Measurements from ENCODE around the gene STX2. TPM values are rescaled to one million over a fixed set of nuclear protein-coding genes. Genes with fewer than 3 reads are reported as not detected.

Gene STX2
- total and polyA plus RNA-seq, 2 donors (not counting 3 experiments of a cell fraction or from before 2014, with no cell fraction given), result 26.2 to 32.6 TPM

- no peak for TF ChIP-seq CTCF (IDR thresholded peaks at IDR 0.05; ENCODE audit: extremely low read depth in 1 of 2, insufficient read depth in 1 of 2, low read depth in 1 of 2, low read length in 2 of 2)
- TF ChIP-seq MYC (IDR thresholded peaks at IDR 0.05; ENCODE audit: low read depth, low read length), result no peak
- no peak for TF ChIP-seq EZH2 (IDR thresholded peaks at IDR 0.05; ENCODE audit: borderline replicate concordance, low read depth, low read length, severe bottlenecking)
- no peak for TF ChIP-seq FOS (IDR thresholded peaks at IDR 0.05; ENCODE audit: borderline replicate concordance, insufficient read depth, low read length)
- no peak for TF ChIP-seq GATA2 (IDR thresholded peaks at IDR 0.05; ENCODE audit: insufficient read depth, insufficient read length, low read depth, low read length)
- TF ChIP-seq MAX (IDR thresholded peaks at IDR 0.05; ENCODE audit: insufficient read depth, insufficient read length), result no peak
- no peak for TF ChIP-seq JUN (IDR thresholded peaks at IDR 0.05; ENCODE audit: borderline replicate concordance, insufficient read depth, insufficient read length, low read depth)
- no peak for TF ChIP-seq POLR2AphosphoS5 (IDR thresholded peaks at IDR 0.05; ENCODE audit: insufficient read depth, low read depth, low read length)
- TF ChIP-seq POLR2A (IDR thresholded peaks at IDR 0.05; ENCODE audit: low read depth, low read length), result no peak
- no peaks in the 10 kb centered on the region for H3K4me1 ChIP-seq (ENCODE audit: control insufficient read depth, extremely low read depth, insufficient read depth, low read length)
- ChIA-PET CTCF (no interaction called here), POLR2A (no interaction called here)
- H3K9ac ChIP-seq (replicated peaks; ENCODE audit: extremely low read depth, insufficient read depth, low read length), result no peak overlapping the region
- H3K9me3 ChIP-seq (replicated peaks; ENCODE audit: control insufficient read depth, insufficient read depth, low read length), result peaks cover 3% of the 10 kb centered on the region
- H3K36me3 ChIP-seq (ENCODE audit: control insufficient read depth in 2 of 2, extremely low read depth in 1 of 2, insufficient read depth in 2 of 2, low read length in 2 of 2), result no peaks in the 10 kb centered on the region
- no peak overlapping the region for H3K4me2 ChIP-seq (ENCODE audit: insufficient read depth, low read length)
- H2AFZ ChIP-seq (ENCODE audit: low read depth, low read length), result no peak overlapping the region
- no peak for FAIRE-seq
- H3K27ac ChIP-seq (ENCODE audit: insufficient read depth, low read depth, low read length), result no peak overlapping the region
- dilution Hi-C loops (cut with MboI; ENCODE audit: extremely low pct_ligation_motif_present, low sequenced_read_pairs) (no loop called here), intact Hi-C loops (cut with micrococcal nuclease) (loop anchor here (10.0 kb wide), 1 partner anchor 373 kb away; no protein-coding TSS in a partner anchor)
- no peaks in the 10 kb centered on the region for H4K20me1 ChIP-seq (replicated peaks; ENCODE audit: control insufficient read depth, extremely low read depth, insufficient read depth, low read length)
- no peaks in the 10 kb centered on the region for H3K27me3 ChIP-seq (ENCODE audit: control insufficient read depth in 2 of 2, insufficient read depth in 2 of 2, low read length in 2 of 2)
- H3K79me2 ChIP-seq (ENCODE audit: control insufficient read depth, insufficient read depth, low read length), result no peaks in the 10 kb centered on the region
- no TSS peak for BruUV-seq (replicated peaks)
- no peak for DNase-seq (ENCODE audit: low read depth, low spot score)
- H3K9me1 ChIP-seq (replicated peaks; ENCODE audit: control insufficient read depth, extremely low read depth, insufficient read depth, low read length), result no peaks in the 10 kb centered on the region
- H3K4me3 ChIP-seq (replicated peaks in 1 of 3; ENCODE audit: insufficient read depth in 1 of 3, low read depth in 1 of 3, low read length in 3 of 3), result no peak overlapping the region
Observed at GRCh38 chr12:130762319-130762675, 76.8 kb downstream of the STX2 start.
